H1 (cell line): ENCODE results near the gene LVRN. TPM values are rescaled to one million over a fixed set of nuclear protein-coding genes. Genes with fewer than 3 reads are reported as not detected.

Experiments used
- CTCF ChIA-PET: fragments of 300-600 bp; sonication (Branson Sonifier 250); formaldehyde crosslinking; loops from one replicate; lab custom pipeline; 2021; ENCODE audit not compliant: partially characterized antibody; lab: Charles Lee
- POLR2A ChIA-PET: fragments of 300-600 bp; sonication (Branson Sonifier 250); formaldehyde crosslinking; loops from one replicate; lab custom pipeline; 2021; ENCODE audit warnings: inconsistent platforms; ENCODE audit not compliant: partially characterized antibody; lab: Charles Lee
- DNase-seq, 2 experiments: peaks; one replicate each; pipeline versions ENCODE4 v3.0.0 to v3.0.0-alpha.2; 2010 to 2022; ENCODE audit warnings: low spot score in 2 of 2, low read depth in 1 of 2, mixed read lengths in 1 of 2
- FAIRE-seq: peaks from 2 replicates; lab custom pipeline; 2011; peaks lifted over from hg19 to GRCh38; lab: Jason Lieb, UNC
- H2AFZ ChIP-seq: 2 replicates; pipeline ENCODE4 v1.8.1; 2012; ENCODE audit warnings: low read length, inconsistent platforms
- H2AK5ac ChIP-seq: 2 replicates; pipeline ENCODE4 v1.6.1; 2013; ENCODE audit warnings: low read depth, low read length
- H2BK120ac ChIP-seq: replicated peaks from 2 replicates; pipeline ENCODE3; 2013; ENCODE audit warnings: low read depth, low read length, inconsistent platforms
- H2BK12ac ChIP-seq: 2 replicates; pipeline ENCODE4 v1.6.1; 2013; ENCODE audit warnings: low read depth, low read length
- H2BK15ac ChIP-seq: 2 replicates; pipeline ENCODE4 v1.6.1; 2013; ENCODE audit warnings: low read length
- H2BK20ac ChIP-seq: 2 replicates; pipeline ENCODE4 v1.6.1; 2013; ENCODE audit warnings: low read length
- H2BK5ac ChIP-seq: 2 replicates; pipeline ENCODE4 v1.6.1; 2013; ENCODE audit warnings: low read depth, low read length
- H3K14ac ChIP-seq: 2 replicates; pipeline ENCODE4 v1.6.1; 2013; ENCODE audit warnings: inconsistent platforms; ENCODE audit not compliant: insufficient read length
- H3K18ac ChIP-seq: 2 replicates; pipeline ENCODE4 v1.6.1; 2013; ENCODE audit warnings: low read length; ENCODE audit errors: extremely low read depth
- H3K23ac ChIP-seq: 2 replicates; pipeline ENCODE4 v1.6.1; 2013; ENCODE audit warnings: inconsistent platforms; ENCODE audit not compliant: insufficient read length
- H3K23me2 ChIP-seq: 2 replicates; pipeline ENCODE4 v1.6.1; 2013; ENCODE audit warnings: low read depth, low read length
- H3K27ac ChIP-seq: 2 replicates; pipeline ENCODE4 v1.6.1; 2011; ENCODE audit warnings: low read depth, low read length, inconsistent platforms
- H3K27me3 ChIP-seq, 4 experiments: replicated peaks in 1 of 4; 1 replicate in 1 of 4; 2 replicates in 3 of 4; pipeline versions ENCODE4 v1.6.1 to v1.8.1; 2011 to 2013; ENCODE audit warnings: low read length in 3 of 4, mild to moderate bottlenecking in 3 of 4, inconsistent platforms in 2 of 4, mixed read lengths in 2 of 4, moderate library complexity in 1 of 4; ENCODE audit not compliant: control insufficient read depth in 3 of 4, insufficient read depth in 3 of 4; ENCODE audit errors: extremely low read depth in 1 of 4
- H3K36me3 ChIP-seq, 4 experiments: 2 replicates each; pipeline versions ENCODE4 v1.6.1 to v1.8.1; 2011 to 2013; ENCODE audit warnings: mild to moderate bottlenecking in 4 of 4, low read length in 3 of 4, moderate library complexity in 2 of 4, control low read depth in 1 of 4, inconsistent platforms in 1 of 4; ENCODE audit not compliant: insufficient read depth in 4 of 4, control insufficient read depth in 2 of 4
- H3K4ac ChIP-seq: replicated peaks from 2 replicates; pipeline ENCODE3; 2013; ENCODE audit warnings: low read length, low read depth, mixed read lengths, inconsistent platforms; ENCODE audit not compliant: insufficient read length
- H3K4me1 ChIP-seq, 4 experiments: replicated peaks in 1 of 4; 1 replicate in 1 of 4; 2 replicates in 3 of 4; pipeline versions ENCODE4 v1.6.1 to v1.8.1; 2011 to 2013; ENCODE audit warnings: low read length in 3 of 4, inconsistent platforms in 2 of 4, mixed read lengths in 1 of 4; ENCODE audit not compliant: insufficient read depth in 4 of 4, control insufficient read depth in 3 of 4
- H3K4me2 ChIP-seq, 2 experiments: 2 replicates each; pipeline versions ENCODE4 v1.6.1 to v1.8.1; 2011 to 2013; ENCODE audit warnings: low read depth in 2 of 2, low read length in 2 of 2, control low read depth in 1 of 2, inconsistent platforms in 1 of 2, mild to moderate bottlenecking in 1 of 2; ENCODE audit not compliant: insufficient read depth in 1 of 2
- H3K4me3 ChIP-seq, 4 experiments: fragments of 200-600, 300-600 bp in 1 of 4; sonication (generic), shearing (Covaris generic), sonication (Bioruptor Twin) in 1 of 4; 2 replicates each; pipeline versions ENCODE4 v1.5.1 to v1.8.1; 2011 to 2016; ENCODE audit warnings: low read length in 4 of 4, low read depth in 3 of 4, control low read depth in 2 of 4, inconsistent platforms in 2 of 4, mild to moderate bottlenecking in 2 of 4, mixed read lengths in 1 of 4, moderate library complexity in 1 of 4; ENCODE audit not compliant: insufficient read depth in 2 of 4; ENCODE audit errors: extremely low read depth in 1 of 4
- H3K56ac ChIP-seq: replicated peaks from 2 replicates; pipeline ENCODE3; 2013; ENCODE audit warnings: low read depth, mild to moderate bottlenecking, mixed read lengths, low read length, inconsistent platforms; ENCODE audit not compliant: insufficient read length
- H3K79me1 ChIP-seq: 2 replicates; pipeline ENCODE4 v1.6.1; 2013; ENCODE audit warnings: low read depth, low read length, control low read depth
- H3K79me2 ChIP-seq, 2 experiments: 2 replicates each; pipeline versions ENCODE4 v1.6.1 to v1.8.1; 2012 to 2013; ENCODE audit warnings: low read length in 2 of 2, mild to moderate bottlenecking in 2 of 2, inconsistent platforms in 1 of 2; ENCODE audit not compliant: insufficient read depth in 2 of 2, control insufficient read depth in 1 of 2
- H3K9ac ChIP-seq, 4 experiments: replicated peaks in 1 of 4; 1 replicate in 1 of 4; 2 replicates in 3 of 4; pipeline versions ENCODE4 v1.6.1 to v1.8.1; 2011 to 2013; ENCODE audit warnings: low read depth in 3 of 4, low read length in 3 of 4, control low read depth in 2 of 4, mild to moderate bottlenecking in 2 of 4, moderate library complexity in 2 of 4, inconsistent platforms in 1 of 4; ENCODE audit errors: extremely low read depth in 1 of 4
- H3K9me3 ChIP-seq, 2 experiments: 2 replicates each; pipeline versions ENCODE4 v1.6.1 to v1.8.1; 2012 to 2013; ENCODE audit warnings: mild to moderate bottlenecking in 2 of 2, moderate library complexity in 2 of 2, control low read depth in 1 of 2, inconsistent platforms in 1 of 2, low read depth in 1 of 2, low read length in 1 of 2, mixed read lengths in 1 of 2; ENCODE audit not compliant: insufficient read depth in 2 of 2
- H4K20me1 ChIP-seq, 2 experiments: replicated peaks in 1 of 2; 2 replicates each; pipeline versions ENCODE3 to v1.8.1; 2011 to 2013; ENCODE audit warnings: inconsistent platforms in 2 of 2, low read length in 2 of 2, mild to moderate bottlenecking in 1 of 2; ENCODE audit not compliant: insufficient read depth in 2 of 2, control insufficient read depth in 1 of 2
- H4K5ac ChIP-seq: 2 replicates; pipeline ENCODE4 v1.6.1; 2013; ENCODE audit warnings: low read length, low read depth, mixed read lengths, inconsistent platforms; ENCODE audit not compliant: insufficient read length
- H4K8ac ChIP-seq: 2 replicates; pipeline ENCODE4 v1.8.0; 2013; ENCODE audit warnings: mild to moderate bottlenecking, moderate library complexity, low read length, inconsistent platforms; ENCODE audit not compliant: insufficient read depth; ENCODE audit errors: extremely low read depth
- H4K91ac ChIP-seq: replicated peaks from 2 replicates; pipeline ENCODE3; 2013; ENCODE audit warnings: low read length, mixed read lengths, inconsistent platforms; ENCODE audit not compliant: insufficient read length
- BACH1 ChIP-seq: IDR thresholded peaks from 2 replicates; pipeline ENCODE4 v1.6.1; 2012; ENCODE audit warnings: low read length, improper control_type of control experiment
- CBX8 ChIP-seq: fragments of 300-800, 300-1000 bp; sonication (generic); IDR thresholded peaks from 2 replicates; pipeline ENCODE4 v1.7.1; 2016; ENCODE audit warnings: low read depth, low read length, borderline replicate concordance
- CHD2 ChIP-seq: IDR thresholded peaks from 2 replicates; pipeline ENCODE4 v1.6.1; 2012; ENCODE audit warnings: low read length, improper control_type of control experiment
- KDM1A ChIP-seq: fragments of 200-600, 300-600 bp; sonication (generic); IDR thresholded peaks from 2 replicates; pipeline ENCODE4 v1.7.1; 2016; ENCODE audit warnings: mild to moderate bottlenecking, low read length, borderline replicate concordance
- KDM4A ChIP-seq: IDR thresholded peaks from one replicate; pipeline ENCODE4 v1.7.1; 2012; ENCODE audit warnings: low read depth, mild to moderate bottlenecking, moderate library complexity, low read length, inconsistent platforms; ENCODE audit not compliant: severe bottlenecking
- KDM5A ChIP-seq: fragments of 200-600 bp; IDR thresholded peaks from 2 replicates; pipeline ENCODE4 v1.7.1; 2012; ENCODE audit warnings: mild to moderate bottlenecking, low read length, inconsistent platforms, mixed read lengths
- NANOG ChIP-seq: IDR thresholded peaks from 2 replicates; pipeline ENCODE4 v1.6.1; 2011; ENCODE audit warnings: low read length, low read depth, mild to moderate bottlenecking, inconsistent platforms; ENCODE audit not compliant: insufficient read depth, poor library complexity, severe bottlenecking
- POLR2A ChIP-seq, 2 experiments: IDR thresholded peaks; 1 replicate in 1 of 2; 2 replicates in 1 of 2; pipeline ENCODE4 v1.6.1; 2011; ENCODE audit warnings: low read depth in 2 of 2, low read length in 2 of 2, mild to moderate bottlenecking in 2 of 2; ENCODE audit errors: control extremely low read depth in 1 of 2
- RBBP5 ChIP-seq: IDR thresholded peaks from 2 replicates; pipeline ENCODE4 v1.7.1; 2012; ENCODE audit warnings: low read depth, mild to moderate bottlenecking, inconsistent platforms, low read length, moderate library complexity, borderline replicate concordance
- RXRA ChIP-seq: IDR thresholded peaks from 2 replicates; pipeline ENCODE4 v1.6.1; 2011; ENCODE audit warnings: low read depth, mild to moderate bottlenecking, low read length, moderate library complexity; ENCODE audit not compliant: insufficient read depth
- SIN3A ChIP-seq, 2 experiments: IDR thresholded peaks in 1 of 2; conservative IDR thresholded peaks in 1 of 2; 2 replicates each; pipeline ENCODE4 v1.6.1; 2011 to 2012; ENCODE audit warnings: low read length in 2 of 2, improper control_type of control experiment in 1 of 2, low read depth in 1 of 2, mild to moderate bottlenecking in 1 of 2
- SP4 ChIP-seq: IDR thresholded peaks from 2 replicates; pipeline ENCODE4 v1.6.1; 2012; ENCODE audit warnings: low read length, inconsistent platforms
- TAF7 ChIP-seq: optimal IDR thresholded peaks from 2 replicates; pipeline ENCODE3; 2011; ENCODE audit warnings: low read depth, mild to moderate bottlenecking, inconsistent platforms, low read length, moderate library complexity, borderline replicate concordance
- TBP ChIP-seq: IDR thresholded peaks from 2 replicates; pipeline ENCODE4 v1.6.1; 2011; ENCODE audit warnings: low read depth, low read length, improper control_type of control experiment
- TCF12 ChIP-seq: IDR thresholded peaks from 2 replicates; pipeline ENCODE4 v1.6.1; 2011; ENCODE audit warnings: low read depth, mild to moderate bottlenecking, low read length
- YY1 ChIP-seq: IDR thresholded peaks from 2 replicates; pipeline ENCODE4 v1.6.1; 2011; ENCODE audit warnings: low read depth, mild to moderate bottlenecking, low read length
- WGBS, 2 experiments: shearing (Covaris generic) in 1 of 2; methylation state at CpG; one replicate each; pipeline versions ENCODE4 v1.1.6 to v1.1.7; 2013 to 2015; ENCODE audit warnings: low lambda C conversion rate in 2 of 2, mixed read lengths in 2 of 2, inconsistent platforms in 1 of 2, low coverage in 1 of 2, missing lambda C conversion rate in 1 of 2; ENCODE audit not compliant: insufficient replicate concordance in 2 of 2, insufficient coverage in 1 of 2, insufficient read length in 1 of 2; ENCODE audit errors: extremely low coverage in 1 of 2, missing lambda C conversion rate in 1 of 2; 5-methylcytosine and 5-hydroxymethylcytosine counted together
- polyA plus RNA-seq, 7 experiments: library from polyadenylated mRNA; depleted of rRNA in 3 of 7; stranded (reverse) in 5 of 7; unstranded in 2 of 7; fragments of >200 nt in 5 of 7; fragments of 200-250 nt in 2 of 7; gene quantifications; 1 replicate in 5 of 7; 2 replicates in 1 of 7; 4 replicates in 1 of 7; pipeline versions ENCODE4 v1.2.1 to v1.2.3, GENCODE V29; 2011 to 2013; ENCODE audit warnings: missing spikeins in 2 of 7, mixed read lengths in 2 of 7
- total RNA-seq: library from RNA; stranded (reverse); fragmentation: NEBNext Ultra II Directional; extraction: Animal tissue kit (Norgen Biotek cat#: 25700); gene quantifications from 2 replicates; pipeline ENCODE4 v1.2.1, GENCODE V29; 2021

The LVRN gene
- total and polyA plus RNA-seq, 2 of the 8 experiments (the other 6 are each of a cell fraction or from before 2014, with no cell fraction given), result 0.08 to 0.09 TPM

- Histone ChIP-seq H3K23ac (no peak overlapping the region), H3K27me3 (no peaks in the 10 kb centered on the region), H3K14ac (no peak overlapping the region), H3K79me1 (no peaks in the 10 kb centered on the region), H3K4me2 (no peak overlapping the region), H2BK5ac (no peak overlapping the region), H4K5ac (no peak overlapping the region), H3K9me3 (no peaks in the 10 kb centered on the region), H3K56ac (no peak overlapping the region), H2BK20ac (no peak overlapping the region), H3K4ac (no peak overlapping the region), H2BK15ac (no peak overlapping the region), H3K79me2 (no peaks in the 10 kb centered on the region), H3K18ac (no peak overlapping the region), H2AFZ (no peak overlapping the region), H4K91ac (no peak overlapping the region), H3K27ac (no peak overlapping the region), H4K20me1 (no peaks in the 10 kb centered on the region), H3K4me3 (no peak overlapping the region), H2BK120ac (no peak overlapping the region), H3K4me1 (no peaks in the 10 kb centered on the region), H2BK12ac (no peak overlapping the region), H3K36me3 (no peaks in the 10 kb centered on the region), H3K23me2 (no peaks in the 10 kb centered on the region), H2AK5ac (no peak overlapping the region), H4K8ac (no peak overlapping the region), H3K9ac (no peak overlapping the region)
- FAIRE-seq, result no peak
- WGBS, 2 experiments, result 89% methylated on average over 2 of the region's 2 CpGs; no CpG with 5 or more reads in 1 of the 2 experiments
- ChIA-PET POLR2A (no interaction called here), CTCF (interaction anchor here (0.8 to 1.6 kb wide), 3 partner anchors 14 to 147 kb away, joined by 3 to 4 read pairs (median 3); no protein-coding TSS in a partner anchor)
- DNase-seq, result no peak
- TF ChIP-seq SP4 (no peak), KDM5A (no peak), YY1 (no peak), KDM1A (no peak), CBX8 (no peak), TAF7 (no peak), CHD2 (no peak), SIN3A (conservative IDR thresholded peaks at IDR 0.05 in 1 of 2, IDR thresholded peaks at IDR 0.05 in 1 of 2; ENCODE audit: low read depth in 1 of 2, low read length in 2 of 2) (no peak), TBP (no peak), NANOG (no peak), RXRA (no peak), KDM4A (no peak), POLR2A (IDR thresholded peaks at IDR 0.05; ENCODE audit: control extremely low read depth in 1 of 2, low read depth in 2 of 2, low read length in 2 of 2) (no peak), RBBP5 (no peak), TCF12 (no peak), BACH1 (no peak)
Measured at GRCh38 chr5:115978779-115979178, 16.5 kb downstream of the LVRN start.
